ENCODE data around the gene SERPINA3. TPM values are rescaled to one million over a fixed set of nuclear protein-coding genes. Genes with fewer than 3 reads are reported as not detected.

Gene SERPINA3
- total RNA-seq, 1 experiment from 2014 or later: not detected

GRCh38 chr14:94663965-94664704 is 51.9 kb downstream of the SERPINA3 start:
- no peak for ATAC-seq
- DNase-seq: no peak
- no peaks in the 10 kb centered on the region for H3K9me2 ChIP-seq (replicated peaks; ENCODE audit: low read length)
- H3K4me2 ChIP-seq (ENCODE audit: low read length): no peak overlapping the region
- TF ChIP-seq CTCF (conservative IDR thresholded peaks at IDR 0.05; ENCODE audit: low read depth, low read length) (no peak), EZH2 (IDR thresholded peaks at IDR 0.05; ENCODE audit: low read length, unreplicated experiment) (no peak), EZH2phosphoT487 (IDR thresholded peaks at IDR 0.05; ENCODE audit: borderline replicate concordance, low read length) (no peak)
- H3K9ac ChIP-seq (ENCODE audit: low read length): no peak overlapping the region
- H3K79me2 ChIP-seq (ENCODE audit: low read length): no peaks in the 10 kb centered on the region
- intact Hi-C loops (cut with micrococcal nuclease): no loop called here
- no peak overlapping the region for H3K27ac ChIP-seq (ENCODE audit: low read length)
- H3K4me1 ChIP-seq (ENCODE audit: insufficient read depth, low read length): no peaks in the 10 kb centered on the region
- no peaks in the 10 kb centered on the region for H3K36me3 ChIP-seq (ENCODE audit: low read depth, low read length)
- POLR2A ChIA-PET (ENCODE audit: unreplicated experiment): no interaction called here
- no peaks in the 10 kb centered on the region for H3K9me3 ChIP-seq (ENCODE audit: low read length)
- H4K20me1 ChIP-seq (ENCODE audit: low read length): no peaks in the 10 kb centered on the region
- no peak overlapping the region for H3K4me3 ChIP-seq (ENCODE audit: low read length)
- H3F3A ChIP-seq (ENCODE audit: low read length, unreplicated experiment): no peaks in the 10 kb centered on the region
- CTCF ChIA-PET: no interaction called here
- no peak overlapping the region for H2AFZ ChIP-seq (ENCODE audit: low read length)
- no TSS peak for BruUV-seq (replicated peaks)
- H3K27me3 ChIP-seq (ENCODE audit: low read length): no peaks in the 10 kb centered on the region

GRCh38 chr14:94665121-94665520 is 52.9 kb downstream of the SERPINA3 start:
- Histone ChIP-seq H3K9me2 (replicated peaks; ENCODE audit: low read length) (no peaks in the 10 kb centered on the region), H3K79me2 (ENCODE audit: low read length) (no peaks in the 10 kb centered on the region), H3K36me3 (ENCODE audit: low read depth, low read length) (no peaks in the 10 kb centered on the region), H3K9ac (ENCODE audit: low read length) (no peak overlapping the region), H3K4me1 (ENCODE audit: insufficient read depth, low read length) (no peaks in the 10 kb centered on the region), H3K27ac (ENCODE audit: low read length) (no peak overlapping the region), H3F3A (ENCODE audit: low read length, unreplicated experiment) (no peaks in the 10 kb centered on the region), H3K4me3 (ENCODE audit: low read length) (no peak overlapping the region), H3K4me2 (ENCODE audit: low read length) (no peak overlapping the region), H3K27me3 (ENCODE audit: low read length) (no peaks in the 10 kb centered on the region), H4K20me1 (ENCODE audit: low read length) (no peaks in the 10 kb centered on the region), H2AFZ (ENCODE audit: low read length) (no peak overlapping the region), H3K9me3 (ENCODE audit: low read length) (no peaks in the 10 kb centered on the region)
- DNase-seq (no peak), ATAC-seq (no peak)
- ChIA-PET POLR2A (ENCODE audit: unreplicated experiment) (no interaction called here), CTCF (no interaction called here)
- TF ChIP-seq EZH2 (IDR thresholded peaks at IDR 0.05; ENCODE audit: low read length, unreplicated experiment): no peak
- no peak for TF ChIP-seq CTCF (conservative IDR thresholded peaks at IDR 0.05; ENCODE audit: low read depth, low read length)
- no peak for TF ChIP-seq EZH2phosphoT487 (IDR thresholded peaks at IDR 0.05; ENCODE audit: borderline replicate concordance, low read length)
- no TSS peak for BruUV-seq (replicated peaks)
- intact Hi-C loops (cut with micrococcal nuclease): no loop called here

DNA sequence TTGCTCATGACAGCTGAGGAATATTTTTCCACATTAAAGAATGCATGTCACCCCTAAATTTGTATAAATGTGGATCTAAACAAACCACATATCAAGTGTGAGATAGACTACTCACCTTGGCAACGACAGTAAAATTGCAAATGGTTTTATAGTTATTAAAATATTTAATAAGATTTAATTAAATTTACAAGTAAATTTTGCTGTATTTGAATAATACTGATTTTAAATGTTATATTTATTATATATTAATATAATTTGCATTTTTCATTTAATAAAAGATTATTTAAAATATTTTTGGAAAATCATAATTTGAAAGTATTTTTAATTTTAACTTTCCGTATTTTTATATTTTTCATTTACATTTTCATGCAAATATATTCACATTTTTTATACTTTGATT is 53.4 kb downstream of the SERPINA3 start:
- CTCF ChIA-PET: no interaction called here
- no peak for ATAC-seq
- H3K36me3 ChIP-seq (ENCODE audit: low read depth, low read length): no peaks in the 10 kb centered on the region
- no peak for DNase-seq
- TF ChIP-seq EZH2 (IDR thresholded peaks at IDR 0.05; ENCODE audit: low read length, unreplicated experiment): no peak
- no peak for TF ChIP-seq CTCF (conservative IDR thresholded peaks at IDR 0.05; ENCODE audit: low read depth, low read length)
- TF ChIP-seq EZH2phosphoT487 (IDR thresholded peaks at IDR 0.05; ENCODE audit: borderline replicate concordance, low read length): no peak
- no peaks in the 10 kb centered on the region for H3K9me3 ChIP-seq (ENCODE audit: low read length)
- POLR2A ChIA-PET (ENCODE audit: unreplicated experiment): no interaction called here
- H3K27ac ChIP-seq (ENCODE audit: low read length): no peak overlapping the region
- no peak overlapping the region for H3K4me3 ChIP-seq (ENCODE audit: low read length)
- H2AFZ ChIP-seq (ENCODE audit: low read length): no peak overlapping the region
- intact Hi-C loops (cut with micrococcal nuclease): no loop called here
- H4K20me1 ChIP-seq (ENCODE audit: low read length): no peaks in the 10 kb centered on the region
- BruUV-seq (replicated peaks): no TSS peak
- H3K79me2 ChIP-seq (ENCODE audit: low read length): no peaks in the 10 kb centered on the region
- H3K4me2 ChIP-seq (ENCODE audit: low read length): no peak overlapping the region
- H3K27me3 ChIP-seq (ENCODE audit: low read length): no peaks in the 10 kb centered on the region
- no peaks in the 10 kb centered on the region for H3K9me2 ChIP-seq (replicated peaks; ENCODE audit: low read length)
- H3K4me1 ChIP-seq (ENCODE audit: insufficient read depth, low read length): no peaks in the 10 kb centered on the region
- no peaks in the 10 kb centered on the region for H3F3A ChIP-seq (ENCODE audit: low read length, unreplicated experiment)
- H3K9ac ChIP-seq (ENCODE audit: low read length): no peak overlapping the region
